IgD-negative memory B cell (primary cell): ENCODE measurements around the gene C11orf21. TPM values are rescaled to one million over a fixed set of nuclear protein-coding genes. Genes with fewer than 3 reads are reported as not detected.

Source experiments
- H3K27ac Mint-ChIP-seq, 3 donors: one replicate each; pipeline ENCODE4 v1.8.0; 2020 to 2022; ENCODE audit warnings: mild to moderate bottlenecking in 3 of 3, mixed read lengths in 3 of 3, moderate library complexity in 1 of 3
- H3K27me3 Mint-ChIP-seq: one replicate; pipeline ENCODE4 v1.8.0; 2021; ENCODE audit warnings: mixed read lengths
- H3K36me3 Mint-ChIP-seq: one replicate; pipeline ENCODE4 v1.8.0; 2020; ENCODE audit warnings: mild to moderate bottlenecking, mixed read lengths
- H3K4me1 Mint-ChIP-seq, 3 donors: one replicate each; pipeline ENCODE4 v1.8.0; 2020 to 2022; ENCODE audit warnings: mixed read lengths in 3 of 3, mild to moderate bottlenecking in 1 of 3
- H3K4me3 Mint-ChIP-seq, 4 donors: one replicate each; pipeline ENCODE4 v1.8.0; 2020 to 2022; ENCODE audit warnings: mild to moderate bottlenecking in 4 of 4, mixed read lengths in 4 of 4, moderate library complexity in 3 of 4
- H3K9me3 Mint-ChIP-seq, 3 donors: one replicate each; pipeline ENCODE4 v1.8.0; 2020 to 2021; ENCODE audit warnings: mixed read lengths in 3 of 3, mild to moderate bottlenecking in 1 of 3
- polyA plus RNA-seq: library from polyadenylated mRNA; unstranded; fragments of 300-500 nt; fragmentation: Illumina TruSeq; gene quantifications from one replicate; pipeline ENCODE4 v1.2.3, GENCODE V29; 2021

The C11orf21 gene
- polyA plus RNA-seq, 1 donor from 2014 or later = 6.2 TPM

- no peaks in the 10 kb centered on the region for H3K9me3 Mint-ChIP-seq
- peaks cover 1% of the 10 kb centered on the region for H3K36me3 Mint-ChIP-seq
- H3K27ac Mint-ChIP-seq = peak overlapping the region in 1 of 3 donors; percentile 74
- H3K4me1 Mint-ChIP-seq = peaks cover 21 to 24% (median 23%) of the 10 kb centered on the region in 3 donors
- peaks cover 7% of the 10 kb centered on the region for H3K27me3 Mint-ChIP-seq
- peak overlapping the region; percentile 74 to 87 (median 79) for H3K4me3 Mint-ChIP-seq
These were observed 32.0 kb downstream of the C11orf21 start for GRCh38 chr11:2269601-2270321.

- Mint-ChIP-seq H3K36me3 (peaks cover 1% of the 10 kb centered on the region), H3K27me3 (peaks cover 7% of the 10 kb centered on the region), H3K4me1 (peaks cover 21 to 27% (median 25%) of the 10 kb centered on the region in 3 donors), H3K9me3 (no peaks in the 10 kb centered on the region), H3K4me3 (peak overlapping the region; percentile 77 to 87 (median 85)), H3K27ac (peak overlapping the region; percentile 71 to 80 (median 74))
These were observed 32.8 kb downstream of the C11orf21 start for GRCh38 chr11:2268729-2269600.

GRCh38 chr11:2267851-2268728, 33.6 kb downstream of the C11orf21 start:
- Mint-ChIP-seq H3K36me3 (peaks cover 1% of the 10 kb centered on the region), H3K9me3 (no peaks in the 10 kb centered on the region), H3K27ac (peak overlapping the region; percentile 71 to 74 (median 73)), H3K4me1 (peaks cover 21 to 27% (median 25%) of the 10 kb centered on the region in 3 donors), H3K4me3 (peak overlapping the region; percentile 74 to 87 (median 82)), H3K27me3 (peaks cover 7% of the 10 kb centered on the region)

GRCh38 chr11:2267306-2267850, 34.3 kb downstream of the C11orf21 start:
- peaks cover 1% of the 10 kb centered on the region for H3K36me3 Mint-ChIP-seq
- peak overlapping the region in 1 of 3 donors; percentile 74 for H3K27ac Mint-ChIP-seq
- peaks cover 7% of the 10 kb centered on the region for H3K27me3 Mint-ChIP-seq
- no peaks in the 10 kb centered on the region for H3K9me3 Mint-ChIP-seq
- peak overlapping the region; percentile 4 to 86 (median 40) for H3K4me3 Mint-ChIP-seq
- peaks cover 21 to 27% (median 25%) of the 10 kb centered on the region in 3 donors for H3K4me1 Mint-ChIP-seq

- H3K4me1 Mint-ChIP-seq = peaks cover 21 to 26% (median 25%) of the 10 kb centered on the region in 3 donors
- peaks cover 1% of the 10 kb centered on the region for H3K36me3 Mint-ChIP-seq
- peak overlapping the region in 2 of 3 donors; percentile 90 to 92 for H3K27ac Mint-ChIP-seq
- peak overlapping the region in 2 of 4 donors; percentile 86 to 87 for H3K4me3 Mint-ChIP-seq
- no peaks in the 10 kb centered on the region for H3K9me3 Mint-ChIP-seq
- H3K27me3 Mint-ChIP-seq = peaks cover 6% of the 10 kb centered on the region
These were observed 35.0 kb downstream of the C11orf21 start for GRCh38 chr11:2266586-2267305.

GRCh38 chr11:2265854-2266585, 35.7 kb downstream of the C11orf21 start:
- Mint-ChIP-seq H3K36me3 (peaks cover 1% of the 10 kb centered on the region), H3K9me3 (no peaks in the 10 kb centered on the region), H3K27me3 (peaks cover 3% of the 10 kb centered on the region)

GRCh38 chr11:2265396-2265795, 36.3 kb downstream of the C11orf21 start:
- Mint-ChIP-seq H3K4me1 (peaks cover 21 to 24% (median 23%) of the 10 kb centered on the region in 3 donors), H3K9me3 (no peaks in the 10 kb centered on the region), H3K27ac (peak overlapping the region; percentile 85 to 92 (median 90)), H3K27me3 (no peaks in the 10 kb centered on the region), H3K36me3 (peaks cover 1% of the 10 kb centered on the region), H3K4me3 (peak overlapping the region; percentile 55 to 93 (median 74))

More at GRCh38 chr11:2265854-2266585, 35.7 kb downstream of the C11orf21 start:
- H3K4me1 Mint-ChIP-seq = peaks cover 21 to 25% (median 23%) of the 10 kb centered on the region in 3 donors
- peak overlapping the region; percentile 55 to 93 (median 74) for H3K4me3 Mint-ChIP-seq
- H3K27ac Mint-ChIP-seq = peak overlapping the region; percentile 85 to 92 (median 90)

GRCh38 chr11:2264366-2265053, 37.2 kb downstream of the C11orf21 start:
- Mint-ChIP-seq H3K4me1 (peaks cover 21 to 24% (median 23%) of the 10 kb centered on the region in 3 donors), H3K27me3 (no peaks in the 10 kb centered on the region), H3K36me3 (peaks cover 1% of the 10 kb centered on the region), H3K9me3 (no peaks in the 10 kb centered on the region), H3K4me3 (no peak overlapping the region), H3K27ac (peak overlapping the region in 1 of 3 donors; percentile 71)

- no peaks in the 10 kb centered on the region for H3K9me3 Mint-ChIP-seq
- H3K4me3 Mint-ChIP-seq = no peak overlapping the region
- no peaks in the 10 kb centered on the region for H3K27me3 Mint-ChIP-seq
- peaks cover 1% of the 10 kb centered on the region for H3K36me3 Mint-ChIP-seq
- H3K27ac Mint-ChIP-seq = no peak overlapping the region
- H3K4me1 Mint-ChIP-seq = peaks cover 21 to 24% (median 23%) of the 10 kb centered on the region in 3 donors
These were observed 37.9 kb downstream of the C11orf21 start for GRCh38 chr11:2263724-2264360.

GRCh38 chr11:2263071-2263565, 38.6 kb downstream of the C11orf21 start:
- Mint-ChIP-seq H3K27ac (no peak overlapping the region), H3K9me3 (no peaks in the 10 kb centered on the region), H3K27me3 (peaks cover 2% of the 10 kb centered on the region), H3K4me3 (no peak overlapping the region), H3K36me3 (peaks cover 1% of the 10 kb centered on the region), H3K4me1 (peaks cover 15 to 20% (median 20%) of the 10 kb centered on the region in 3 donors)

- Mint-ChIP-seq H3K27me3 (peaks cover 2% of the 10 kb centered on the region), H3K4me3 (no peak overlapping the region), H3K4me1 (peaks cover 15 to 20% (median 19%) of the 10 kb centered on the region in 3 donors), H3K27ac (peak overlapping the region in 1 of 3 donors; percentile 65), H3K36me3 (peaks cover 1% of the 10 kb centered on the region), H3K9me3 (no peaks in the 10 kb centered on the region)
These were observed 39.2 kb downstream of the C11orf21 start for GRCh38 chr11:2262301-2263070.
